GM12872 (cell line): ENCODE measurements around the gene ANK2.

Source experiments
- TF ChIP-seq, protein P1 (sequence below): IDR thresholded peaks from 3 replicates; pipeline ENCODE4 v1.5.1; 2011; ENCODE audit warnings: low read depth, mild to moderate bottlenecking, low read length, moderate library complexity; ENCODE audit not compliant: insufficient read depth

The ANK2 gene

DNA sequence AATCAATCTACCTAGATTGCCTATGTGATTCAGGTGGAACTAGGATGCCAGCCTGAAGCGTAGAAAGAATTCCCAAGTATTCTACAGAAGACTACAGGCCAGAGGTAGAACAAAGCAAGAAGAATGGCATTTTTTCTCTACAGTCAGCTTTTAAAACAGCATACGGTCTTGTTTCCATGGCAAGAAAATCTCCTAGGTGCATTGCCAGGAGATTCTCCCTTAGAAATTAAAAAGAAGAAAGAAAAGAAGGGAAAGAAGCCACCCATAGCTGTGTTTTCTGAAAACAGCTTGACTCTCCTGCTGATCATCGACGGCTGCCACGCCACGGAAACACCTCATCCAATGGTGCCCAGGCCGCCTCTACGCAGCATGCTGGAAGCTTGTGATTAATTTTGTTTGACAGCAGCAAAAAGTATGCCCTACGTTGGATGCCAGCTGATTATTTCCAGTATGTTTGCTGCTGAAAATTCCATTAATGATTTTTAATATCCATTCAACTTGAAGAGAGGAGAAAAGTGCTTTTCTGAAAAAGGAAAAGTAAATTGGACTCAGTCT, 24.1 kb downstream of the ANK2 start:
- TF ChIP-seq, protein P1, sequence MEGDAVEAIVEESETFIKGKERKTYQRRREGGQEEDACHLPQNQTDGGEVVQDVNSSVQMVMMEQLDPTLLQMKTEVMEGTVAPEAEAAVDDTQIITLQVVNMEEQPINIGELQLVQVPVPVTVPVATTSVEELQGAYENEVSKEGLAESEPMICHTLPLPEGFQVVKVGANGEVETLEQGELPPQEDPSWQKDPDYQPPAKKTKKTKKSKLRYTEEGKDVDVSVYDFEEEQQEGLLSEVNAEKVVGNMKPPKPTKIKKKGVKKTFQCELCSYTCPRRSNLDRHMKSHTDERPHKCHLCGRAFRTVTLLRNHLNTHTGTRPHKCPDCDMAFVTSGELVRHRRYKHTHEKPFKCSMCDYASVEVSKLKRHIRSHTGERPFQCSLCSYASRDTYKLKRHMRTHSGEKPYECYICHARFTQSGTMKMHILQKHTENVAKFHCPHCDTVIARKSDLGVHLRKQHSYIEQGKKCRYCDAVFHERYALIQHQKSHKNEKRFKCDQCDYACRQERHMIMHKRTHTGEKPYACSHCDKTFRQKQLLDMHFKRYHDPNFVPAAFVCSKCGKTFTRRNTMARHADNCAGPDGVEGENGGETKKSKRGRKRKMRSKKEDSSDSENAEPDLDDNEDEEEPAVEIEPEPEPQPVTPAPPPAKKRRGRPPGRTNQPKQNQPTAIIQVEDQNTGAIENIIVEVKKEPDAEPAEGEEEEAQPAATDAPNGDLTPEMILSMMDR = no peak

DNA sequence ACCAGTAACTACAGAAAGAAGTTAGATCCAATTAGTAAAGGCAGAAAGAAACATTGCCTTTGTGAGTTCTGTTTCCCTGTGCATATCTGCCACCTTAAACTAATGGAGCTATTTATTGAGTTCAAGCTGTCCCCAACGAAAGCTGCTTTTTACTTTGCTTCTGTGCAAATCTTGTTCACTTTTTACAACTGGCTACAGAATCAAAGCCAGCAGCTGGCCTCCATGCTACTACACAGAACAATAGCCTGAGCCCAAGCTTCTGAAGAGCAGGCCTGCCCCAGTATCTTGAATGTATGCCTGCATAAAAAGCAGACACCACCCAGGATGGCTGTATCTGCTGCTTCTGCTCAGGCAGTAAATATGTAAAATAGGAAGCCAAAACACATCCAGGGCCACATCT, 28.1 kb downstream of the ANK2 start:
- TF ChIP-seq, protein P1 = no peak

DNA sequence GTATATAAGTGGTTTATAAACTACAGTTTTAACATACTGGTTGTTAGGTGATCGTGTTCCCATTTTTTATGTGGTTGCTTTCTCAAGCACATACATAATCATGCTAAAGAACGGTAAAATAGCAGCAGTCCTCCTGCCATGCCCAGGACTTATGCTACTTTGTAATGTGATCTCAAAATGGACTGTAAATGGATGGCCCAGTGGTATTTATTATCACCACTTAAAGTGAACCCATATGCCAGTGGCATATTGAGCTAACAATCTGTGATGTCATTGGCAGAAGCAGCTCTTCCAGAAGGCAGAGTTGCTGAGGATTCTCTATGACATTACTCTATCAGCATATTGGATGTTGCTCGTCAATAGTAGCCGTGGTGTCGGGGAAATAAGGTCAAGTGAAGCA, 28.6 kb downstream of the ANK2 start:
- TF ChIP-seq, protein P1 = no peak

DNA sequence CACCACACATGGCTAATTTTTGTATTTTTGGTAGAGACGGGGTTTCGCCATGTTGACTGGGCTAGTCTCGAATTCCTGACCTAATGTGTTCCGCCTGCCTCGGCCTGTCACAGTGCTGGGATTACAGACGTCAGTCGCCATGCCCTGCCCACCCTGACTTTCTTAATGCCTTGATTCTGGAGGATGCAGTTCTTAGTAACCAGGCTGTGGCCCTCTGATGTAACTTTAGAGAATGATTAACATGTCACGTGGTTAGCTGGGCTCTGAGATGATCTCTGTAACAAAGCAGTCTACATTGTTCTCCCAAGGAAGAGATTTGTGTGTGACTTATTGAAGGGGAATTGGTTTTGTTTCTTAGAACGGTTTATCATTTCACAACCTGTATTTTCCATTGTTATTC, 30.6 kb downstream of the ANK2 start:
- TF ChIP-seq, protein P1 = no peak

DNA sequence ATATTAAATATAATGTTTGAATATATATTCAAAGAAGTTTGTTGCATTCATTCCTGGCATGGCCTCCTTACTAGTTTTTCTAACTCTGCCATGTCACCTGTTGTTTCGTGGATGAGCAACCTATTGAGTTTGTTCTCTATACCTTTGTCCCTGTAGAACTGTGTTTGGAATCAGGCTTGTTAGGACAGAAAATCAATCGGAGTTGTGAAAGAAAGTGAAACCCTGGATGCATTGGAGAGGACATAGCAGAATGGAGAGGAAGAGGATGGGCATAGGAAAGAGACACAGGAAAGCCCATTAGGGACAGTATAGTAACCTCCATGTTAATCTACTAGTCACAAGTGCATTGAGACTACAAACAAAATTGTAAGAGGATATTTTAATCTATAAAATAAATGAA, 31.2 kb downstream of the ANK2 start:
- TF ChIP-seq, protein P1 = no peak

DNA sequence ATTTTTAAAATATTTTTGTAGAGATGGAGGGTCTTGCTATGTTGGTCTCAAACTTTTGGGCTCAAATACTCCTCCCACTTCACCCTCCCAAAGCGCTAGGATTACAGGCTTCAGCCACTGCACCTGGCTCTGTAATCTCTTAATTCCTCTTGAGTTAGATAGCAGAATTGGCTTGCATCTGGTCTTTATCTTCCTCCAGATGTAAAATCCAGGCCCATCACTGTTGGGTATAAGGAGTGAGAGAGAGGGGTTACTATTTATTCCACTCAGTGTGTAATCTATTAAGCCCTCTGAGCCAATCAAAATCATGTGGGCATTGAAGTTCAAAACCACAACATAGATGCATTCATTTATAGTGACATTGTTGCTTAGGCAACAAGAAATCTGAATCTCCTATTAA, 33.9 kb downstream of the ANK2 start:
- TF ChIP-seq, protein P1 = no peak

DNA sequence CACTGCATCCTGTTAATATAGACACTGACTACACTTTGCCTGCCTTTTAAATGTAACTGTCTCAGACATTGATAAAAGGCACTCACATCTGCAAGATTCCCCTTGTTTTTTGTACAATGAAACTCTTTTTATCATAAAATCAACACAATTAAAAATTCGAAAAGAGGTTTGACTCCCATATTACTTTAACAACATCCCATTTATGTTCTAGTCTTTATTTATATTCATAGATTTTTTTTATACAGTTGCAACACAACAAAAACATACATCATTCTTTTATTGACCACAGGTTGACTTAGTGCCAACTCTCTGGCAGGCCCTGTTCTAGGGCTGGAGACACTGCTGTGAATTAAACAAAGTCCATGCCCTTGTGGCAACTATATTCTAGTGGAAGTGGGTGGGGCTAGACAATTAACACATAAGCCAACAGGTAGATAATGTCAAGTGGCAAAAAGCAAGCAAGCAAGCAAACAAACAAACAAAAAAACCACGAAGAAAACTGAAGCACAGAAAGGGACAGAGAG, 36.8 kb downstream of the ANK2 start:
- TF ChIP-seq, protein P1 = no peak
